ENCODE data around the gene CREB3L2.

GRCh38 chr7:137903382-137904169 lies 98.3 kb downstream of the CREB3L2 start:
- TF ChIP-seq CTCF (conservative IDR thresholded peaks at IDR 0.05; ENCODE audit: low read depth, low read length) (peak; percentile 87), EZH2 (IDR thresholded peaks at IDR 0.05; ENCODE audit: low read length, unreplicated experiment) (no peak)

Measured in PC-3 (cell line).